KMS-11 (cell line): ENCODE data around the gene FPGS.

ENCODE experiments used
- H2AFZ ChIP-seq: fragments of 200-600 bp; sonication (generic); 2 replicates; pipeline ENCODE4 v1.6.1; 2016; ENCODE audit warnings: antibody characterized with exemption, mixed run types, low read depth
- H3K27ac ChIP-seq: fragments of 200-600 bp; sonication (generic); 2 replicates; pipeline ENCODE4 v1.6.1; 2016; ENCODE audit warnings: mild to moderate bottlenecking, mixed run types
- H3K27me3 ChIP-seq: fragments of 200-600 bp; sonication (generic); 2 replicates; pipeline ENCODE4 v1.6.1; 2017; ENCODE audit warnings: mild to moderate bottlenecking, low read depth, mixed run types, moderate library complexity; ENCODE audit not compliant: insufficient read depth
- H3K36me3 ChIP-seq: fragments of 200-600 bp; sonication (generic); 2 replicates; pipeline ENCODE4 v1.6.1; 2017; ENCODE audit warnings: mild to moderate bottlenecking, mixed run types; ENCODE audit not compliant: insufficient read depth
- H3K4me1 ChIP-seq: fragments of 200-600 bp; sonication (generic); 2 replicates; pipeline ENCODE4 v1.6.1; 2016; ENCODE audit warnings: mild to moderate bottlenecking, low read depth, mixed run types; ENCODE audit not compliant: poor library complexity, severe bottlenecking
- H3K4me2 ChIP-seq: fragments of 200-600 bp; sonication (generic); 2 replicates; pipeline ENCODE4 v1.7.0; 2016; ENCODE audit warnings: mild to moderate bottlenecking, mixed run types
- H3K4me3 ChIP-seq: fragments of 200-600 bp; sonication (generic); IDR thresholded peaks from 2 replicates; pipeline ENCODE4 v1.6.1; 2017; ENCODE audit warnings: low read depth, low read length, mixed read lengths; ENCODE audit not compliant: insufficient read depth
- H3K79me2 ChIP-seq: fragments of 200-600 bp; sonication (generic); 2 replicates; pipeline ENCODE4 v1.6.1; 2016; ENCODE audit warnings: low read depth, mixed run types; ENCODE audit not compliant: insufficient read depth
- H3K9ac ChIP-seq: fragments of 200-600 bp; sonication (generic); 2 replicates; pipeline ENCODE4 v1.6.1; 2016; ENCODE audit warnings: mild to moderate bottlenecking, mixed run types
- H4K20me1 ChIP-seq: fragments of 200-600 bp; sonication (generic); 2 replicates; pipeline ENCODE4 v1.6.1; 2016; ENCODE audit warnings: mild to moderate bottlenecking, mixed run types; ENCODE audit not compliant: insufficient read depth
- CTCF ChIP-seq: fragments of 200-600 bp; sonication (generic); conservative IDR thresholded peaks from 2 replicates; pipeline ENCODE4 v1.6.1; 2017; ENCODE audit warnings: low read depth, mild to moderate bottlenecking, antibody characterized with exemption, low read length, moderate library complexity, mixed read lengths

The FPGS gene

GRCh38 chr9:127806871-127807270 is 4.2 kb downstream of the FPGS start:
- H3K27me3 ChIP-seq = no peaks in the 10 kb centered on the region
- H3K27ac ChIP-seq = no peak overlapping the region
- H4K20me1 ChIP-seq = no peaks in the 10 kb centered on the region

GRCh38 chr9:127808347-127809001 is 5.8 kb downstream of the FPGS start:
- Histone ChIP-seq H4K20me1 (no peaks in the 10 kb centered on the region), H3K4me3 (no peak overlapping the region), H3K4me2 (no peak overlapping the region)

More at GRCh38 chr9:127806871-127807270, 4.2 kb downstream of the FPGS start:
- Histone ChIP-seq H3K4me2 (no peak overlapping the region), H3K79me2 (peaks cover 29% of the 10 kb centered on the region), H3K4me1 (peaks cover 22% of the 10 kb centered on the region), H2AFZ (no peak overlapping the region), H3K4me3 (no peak overlapping the region), H3K9ac (no peak overlapping the region), H3K36me3 (no peaks in the 10 kb centered on the region)
- TF ChIP-seq CTCF = no peak

GRCh38 chr9:127809002-127809539 is 6.4 kb downstream of the FPGS start:
- Histone ChIP-seq H3K79me2 (peaks cover 17% of the 10 kb centered on the region), H3K4me2 (no peak overlapping the region), H3K4me1 (peaks cover 12% of the 10 kb centered on the region), H3K27ac (no peak overlapping the region), H3K9ac (no peak overlapping the region), H3K36me3 (no peaks in the 10 kb centered on the region), H2AFZ (no peak overlapping the region), H4K20me1 (no peaks in the 10 kb centered on the region), H3K4me3 (no peak overlapping the region), H3K27me3 (no peaks in the 10 kb centered on the region)
- no peak for TF ChIP-seq CTCF

More at GRCh38 chr9:127808347-127809001, 5.8 kb downstream of the FPGS start:
- H3K9ac ChIP-seq = no peak overlapping the region
- no peak for TF ChIP-seq CTCF
- no peaks in the 10 kb centered on the region for H3K27me3 ChIP-seq
- peaks cover 16% of the 10 kb centered on the region for H3K4me1 ChIP-seq
- H3K36me3 ChIP-seq = no peaks in the 10 kb centered on the region
- no peak overlapping the region for H3K27ac ChIP-seq
- H3K79me2 ChIP-seq = peaks cover 23% of the 10 kb centered on the region
- no peak overlapping the region for H2AFZ ChIP-seq

- Histone ChIP-seq H3K4me2 (no peak overlapping the region), H3K79me2 (peaks cover 11% of the 10 kb centered on the region; the same call in 1 of the 2 replicates), H3K4me3 (no peak overlapping the region), H2AFZ (no peak overlapping the region), H3K27ac (no peak overlapping the region), H3K4me1 (peaks cover 6% of the 10 kb centered on the region), H3K27me3 (no peaks in the 10 kb centered on the region), H4K20me1 (no peaks in the 10 kb centered on the region), H3K9ac (no peak overlapping the region), H3K36me3 (no peaks in the 10 kb centered on the region)
- no peak for TF ChIP-seq CTCF
These were observed 7.1 kb downstream of the FPGS start for GRCh38 chr9:127809540-127810377.
